ENCODE results near the gene RPP25.

DNA sequence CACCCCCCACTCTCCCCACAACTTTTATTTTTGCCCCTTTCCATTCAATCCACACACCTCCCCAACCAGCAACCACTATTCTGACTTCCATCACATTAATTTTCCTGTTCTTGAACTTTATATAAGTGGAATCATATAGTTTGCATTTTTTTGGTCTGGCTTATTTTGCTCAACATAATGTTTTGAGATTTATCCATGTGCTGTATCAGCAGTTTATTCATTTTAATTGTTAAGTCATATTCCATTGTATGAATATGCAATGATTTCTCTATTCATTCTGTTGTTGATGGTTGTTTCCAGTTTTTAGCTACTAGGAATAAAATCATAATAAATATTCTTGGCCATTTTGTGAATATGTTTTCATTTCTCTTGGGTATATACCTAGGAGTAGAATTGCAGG, 33.0 kb upstream of the RPP25 start:
- TF ChIP-seq, protein P1, sequence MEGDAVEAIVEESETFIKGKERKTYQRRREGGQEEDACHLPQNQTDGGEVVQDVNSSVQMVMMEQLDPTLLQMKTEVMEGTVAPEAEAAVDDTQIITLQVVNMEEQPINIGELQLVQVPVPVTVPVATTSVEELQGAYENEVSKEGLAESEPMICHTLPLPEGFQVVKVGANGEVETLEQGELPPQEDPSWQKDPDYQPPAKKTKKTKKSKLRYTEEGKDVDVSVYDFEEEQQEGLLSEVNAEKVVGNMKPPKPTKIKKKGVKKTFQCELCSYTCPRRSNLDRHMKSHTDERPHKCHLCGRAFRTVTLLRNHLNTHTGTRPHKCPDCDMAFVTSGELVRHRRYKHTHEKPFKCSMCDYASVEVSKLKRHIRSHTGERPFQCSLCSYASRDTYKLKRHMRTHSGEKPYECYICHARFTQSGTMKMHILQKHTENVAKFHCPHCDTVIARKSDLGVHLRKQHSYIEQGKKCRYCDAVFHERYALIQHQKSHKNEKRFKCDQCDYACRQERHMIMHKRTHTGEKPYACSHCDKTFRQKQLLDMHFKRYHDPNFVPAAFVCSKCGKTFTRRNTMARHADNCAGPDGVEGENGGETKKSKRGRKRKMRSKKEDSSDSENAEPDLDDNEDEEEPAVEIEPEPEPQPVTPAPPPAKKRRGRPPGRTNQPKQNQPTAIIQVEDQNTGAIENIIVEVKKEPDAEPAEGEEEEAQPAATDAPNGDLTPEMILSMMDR (IDR thresholded peaks at IDR 0.05), result no peak
- no peak for TF ChIP-seq POLR2A (IDR thresholded peaks at IDR 0.05)

All from body of pancreas (tissue), 4 donors.